WTC11 (cell line): ENCODE data around the gene GTF2H4. TPM values are rescaled to one million over a fixed set of nuclear protein-coding genes. Genes with fewer than 3 reads are reported as not detected.

ENCODE experiments used
- ATAC-seq: fragments of 200-7000 bp; cut with Tn5 transposase; 2 replicates; pipeline ENCODE4 v1.10.0; 2021; ENCODE audit warnings: mild to moderate bottlenecking, moderate library complexity
- CTCF ChIA-PET: fragments of 300-600 bp; sonication (Branson Sonifier 250); formaldehyde crosslinking; loops from one replicate; lab custom pipeline; 2021; ENCODE audit warnings: antibody characterized with exemption; lab: Charles Lee
- POLR2A ChIA-PET: fragments of 350-600 bp; sonication (Branson Sonifier 250); formaldehyde crosslinking; loops from one replicate; lab custom pipeline; 2021; ENCODE audit warnings: antibody characterized with exemption; lab: Charles Lee
- DNase-seq: peaks from one replicate; pipeline ENCODE4 v3.0.0; 2021; ENCODE audit warnings: low spot score
- H3K27ac Mint-ChIP-seq: 2 replicates; pipeline ENCODE4 v1.8.0; 2021; ENCODE audit warnings: mixed read lengths
- H3K27me3 Mint-ChIP-seq: 2 replicates; pipeline ENCODE4 v1.8.0; 2021; ENCODE audit warnings: low read depth, mild to moderate bottlenecking, moderate library complexity, mixed read lengths
- H3K36me3 Mint-ChIP-seq: 2 replicates; pipeline ENCODE4 v1.8.0; 2021; ENCODE audit warnings: mixed read lengths
- H3K4me1 Mint-ChIP-seq: 2 replicates; pipeline ENCODE4 v1.8.0; 2022; ENCODE audit warnings: mixed read lengths
- H3K4me3 Mint-ChIP-seq: 2 replicates; pipeline ENCODE4 v1.8.0; 2021; ENCODE audit warnings: mild to moderate bottlenecking, moderate library complexity, mixed read lengths
- H3K9me3 Mint-ChIP-seq: 2 replicates; pipeline ENCODE4 v1.8.0; 2021; ENCODE audit warnings: mixed read lengths
- ATF1 ChIP-seq: sonication (generic); formaldehyde crosslinking; IDR thresholded peaks from 2 replicates; pipeline ENCODE4 v1.8.1; 2023; ENCODE audit warnings: mild to moderate bottlenecking, moderate library complexity, missing genetic modification reagents
- ATF6 ChIP-seq: sonication (generic); formaldehyde crosslinking; IDR thresholded peaks from 2 replicates; pipeline ENCODE4 v1.8.1; 2023; ENCODE audit warnings: mild to moderate bottlenecking, missing genetic modification reagents
- E2F1 ChIP-seq: sonication (generic); formaldehyde crosslinking; IDR thresholded peaks from 2 replicates; pipeline ENCODE4 v1.8.0; 2022; ENCODE audit warnings: mild to moderate bottlenecking, missing genetic modification reagents
- E2F5 ChIP-seq: sonication (generic); formaldehyde crosslinking; IDR thresholded peaks from 2 replicates; pipeline ENCODE4 v1.8.1; 2022; ENCODE audit warnings: mild to moderate bottlenecking, moderate library complexity, missing genetic modification reagents
- EMX1 ChIP-seq: fragments of 250-450 bp; sonication (Bioruptor Pico); IDR thresholded peaks from 2 replicates; pipeline ENCODE4 v1.8.0; 2021; ENCODE audit warnings: mild to moderate bottlenecking
- FOXP1 ChIP-seq: sonication (generic); formaldehyde crosslinking; IDR thresholded peaks from 2 replicates; pipeline ENCODE4 v1.8.0; 2022; ENCODE audit warnings: missing genetic modification reagents, mild to moderate bottlenecking, moderate library complexity, borderline replicate concordance
- GABPB1 ChIP-seq: sonication (generic); formaldehyde crosslinking; IDR thresholded peaks from 2 replicates; pipeline ENCODE4 v1.8.1; 2023; ENCODE audit warnings: mild to moderate bottlenecking, missing genetic modification reagents
- HMGA2 ChIP-seq: fragments of 250-450 bp; sonication (Bioruptor Pico); IDR thresholded peaks from 2 replicates; pipeline ENCODE4 v1.4.0; 2021; ENCODE audit warnings: mild to moderate bottlenecking, moderate library complexity
- MLX ChIP-seq: sonication (generic); formaldehyde crosslinking; IDR thresholded peaks from 2 replicates; pipeline ENCODE4 v1.8.1; 2023; ENCODE audit warnings: mild to moderate bottlenecking, missing genetic modification reagents, moderate library complexity
- MXD4 ChIP-seq: fragments of 250-450 bp; sonication (Bioruptor Pico); IDR thresholded peaks from 2 replicates; pipeline ENCODE4 v1.8.0; 2021; ENCODE audit warnings: mild to moderate bottlenecking, moderate library complexity, borderline replicate concordance
- PRDM15 ChIP-seq: sonication (generic); formaldehyde crosslinking; IDR thresholded peaks from 2 replicates; pipeline ENCODE4 v1.8.0; 2022; ENCODE audit warnings: missing genetic modification reagents
- TP53 ChIP-seq: sonication (generic); formaldehyde crosslinking; IDR thresholded peaks from 2 replicates; pipeline ENCODE4 v1.8.1; 2023; ENCODE audit warnings: mild to moderate bottlenecking, missing genetic modification reagents
- USF2 ChIP-seq: sonication (generic); formaldehyde crosslinking; IDR thresholded peaks from 2 replicates; pipeline ENCODE4 v1.8.1; 2023; ENCODE audit warnings: mild to moderate bottlenecking, missing genetic modification reagents, moderate library complexity
- ZBTB21 ChIP-seq: sonication (generic); formaldehyde crosslinking; IDR thresholded peaks from 2 replicates; pipeline ENCODE4 v1.8.1; 2023; ENCODE audit warnings: mild to moderate bottlenecking, missing genetic modification reagents, borderline replicate concordance
- ZNF512 ChIP-seq: sonication (generic); formaldehyde crosslinking; IDR thresholded peaks from 2 replicates; pipeline ENCODE4 v1.8.1; 2022; ENCODE audit warnings: missing genetic modification reagents, borderline replicate concordance
- ZNF532 ChIP-seq: fragments of 250-450 bp; sonication (Bioruptor Pico); IDR thresholded peaks from 2 replicates; pipeline ENCODE4 v1.9.0; 2021; ENCODE audit warnings: mild to moderate bottlenecking, borderline replicate concordance
- total RNA-seq: library from RNA; stranded (reverse); gene quantifications from 3 replicates; pipeline ENCODE4 v1.2.3, GENCODE V29; 2021

GTF2H4 gene
- total RNA-seq, 1 experiment from 2014 or later = 49.2 TPM

GRCh38 chr6:30944051-30944450, 36.0 kb downstream of the GTF2H4 start (continued):
- TF ChIP-seq ZNF532 (CRISPR knock-in tag) (no peak), USF2 (CRISPR knock-in tag) (no peak), MLX (no peak), ATF1 (no peak), ATF6 (no peak), PRDM15 (CRISPR knock-in tag) (no peak), EMX1 (CRISPR knock-in tag) (no peak), E2F1 (CRISPR knock-in tag) (no peak)
- TF ChIP-seq, all 79 proteins: peak for 0

- DNase-seq = no peak
- no peak for ATAC-seq
- H3K4me3 Mint-ChIP-seq = no peak overlapping the region
- ChIA-PET CTCF (interaction anchor here (1.3 to 1.4 kb wide), 3 partner anchors 29 to 142 kb away, joined by 3 to 7 read pairs (median 5); no protein-coding TSS in a partner anchor), POLR2A (no interaction called here)
- H3K36me3 Mint-ChIP-seq = no peaks in the 10 kb centered on the region
- peaks cover 18% of the 10 kb centered on the region for H3K9me3 Mint-ChIP-seq
- H3K27ac Mint-ChIP-seq = no peak overlapping the region
- peaks cover 12% of the 10 kb centered on the region for H3K27me3 Mint-ChIP-seq
- H3K4me1 Mint-ChIP-seq = peaks cover 35% of the 10 kb centered on the region
- no peak for TF ChIP-seq TP53 (CRISPR knock-in tag)
- TF ChIP-seq ZNF512 (CRISPR knock-in tag) = no peak
- no peak for TF ChIP-seq FOXP1 (CRISPR knock-in tag)
- TF ChIP-seq GABPB1 (CRISPR knock-in tag) = no peak
- TF ChIP-seq HMGA2 (CRISPR knock-in tag) = no peak
- TF ChIP-seq E2F5 (CRISPR knock-in tag) = no peak
- TF ChIP-seq MXD4 (CRISPR knock-in tag) = no peak
- no peak for TF ChIP-seq ZBTB21 (CRISPR knock-in tag)
- TF ChIP-seq USF2 (CRISPR knock-in tag) = no peak
Observed at GRCh38 chr6:30945281-30945680, 37.3 kb downstream of the GTF2H4 start.
